HG03558 (cell line): Measurements from ENCODE around the gene USP13.
"Not testable (repeated sequence)": the region's sequence is repeated elsewhere in the genome, so short reads cannot be mapped to it uniquely, and the experiment has no call there.

Experiments used
- ATAC-seq: cut with Tn5 transposase; IDR thresholded peaks from one replicate; pipeline ENCODE4 v1.9.1; 2021; ENCODE audit warnings: moderate number of reproducible peaks; ENCODE audit not compliant: unreplicated experiment; ENCODE audit errors: extremely low read depth

The USP13 gene

GRCh38 chr3:179652447-179653095 is at the start of gene USP13:
TSS of gene USP13 (plus strand) at chr3:179653040. CDS start at chr3:179653226, 186 bp downstream.
- ATAC-seq, result peak; percentile 31

GRCh38 chr3:179603321-179603720 is 49.5 kb upstream of the USP13 start:
- no peak for ATAC-seq

DNA sequence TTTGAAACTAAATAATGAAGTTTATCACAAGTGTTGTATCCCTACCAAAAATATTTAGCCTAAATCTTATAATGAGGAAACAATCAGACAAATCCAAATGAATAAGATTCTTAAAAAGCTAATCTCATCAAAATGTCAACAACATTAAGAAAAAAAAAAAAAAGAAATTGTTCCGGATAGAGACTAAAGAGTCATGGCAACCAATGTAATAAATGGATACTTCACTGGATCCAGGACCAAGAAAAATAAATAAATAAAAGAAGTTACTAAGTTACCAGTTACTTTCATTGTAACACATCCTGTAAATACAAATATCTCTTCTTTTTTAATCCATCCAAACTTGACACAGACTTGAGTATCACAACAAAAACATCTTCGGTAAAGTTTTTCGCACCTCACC is 49.0 kb upstream of the USP13 start:
- no peak for ATAC-seq

DNA sequence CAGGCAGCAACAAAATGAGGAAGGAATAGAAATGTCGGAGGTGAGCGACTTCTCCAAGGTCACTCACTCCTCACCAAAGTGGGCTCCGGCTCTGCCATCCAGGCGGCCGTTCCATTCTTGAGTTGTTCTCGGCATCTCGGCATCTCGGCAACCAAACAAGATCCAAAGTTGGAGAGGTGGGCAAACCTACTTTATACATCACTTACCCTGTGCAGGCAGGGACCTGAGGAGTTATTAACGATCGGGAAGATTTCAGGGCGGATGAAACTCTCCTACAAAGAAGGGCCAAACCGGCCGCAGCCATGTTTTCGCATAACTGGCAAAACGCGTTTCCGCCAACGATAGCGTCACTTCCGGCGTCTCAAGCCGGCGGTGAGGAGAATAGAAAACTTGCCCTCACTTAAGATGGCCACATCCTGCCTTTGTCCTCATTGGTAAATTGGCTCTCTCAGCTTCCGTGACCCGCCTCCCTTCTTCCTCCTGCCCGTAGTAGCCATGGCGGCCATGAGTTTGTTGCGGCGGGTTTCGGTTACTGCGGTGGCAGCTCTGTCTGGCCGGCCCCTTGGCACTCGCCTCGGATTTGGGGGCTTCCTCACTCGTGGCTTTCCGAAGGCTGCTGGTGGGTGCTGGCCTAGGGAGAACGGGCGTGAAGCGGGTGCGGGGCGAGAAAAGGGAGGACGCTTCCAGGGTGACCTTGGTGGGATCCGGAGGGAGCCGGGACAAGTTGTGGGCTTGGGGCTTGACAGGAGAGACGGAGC is 48.3 kb upstream of the USP13 start, which contains the start of the genes MRPL47 and NDUFB5:
Gene MRPL47 (minus strand): TSS at position 318 of the 758 bp plus-strand sequence. CDS start 14 bp downstream, at position 304.
Gene NDUFB5 (plus strand): TSS at position 474 of the 758 bp plus-strand sequence. CDS start 22 bp downstream, at position 496.
- peak; percentile 95 for ATAC-seq

- no peak for ATAC-seq
These were observed 46.2 kb upstream of the USP13 start for GRCh38 chr3:179606534-179607085.

GRCh38 chr3:179608931-179609720 is 43.7 kb upstream of the USP13 start:
- peak; percentile 43 for ATAC-seq

DNA sequence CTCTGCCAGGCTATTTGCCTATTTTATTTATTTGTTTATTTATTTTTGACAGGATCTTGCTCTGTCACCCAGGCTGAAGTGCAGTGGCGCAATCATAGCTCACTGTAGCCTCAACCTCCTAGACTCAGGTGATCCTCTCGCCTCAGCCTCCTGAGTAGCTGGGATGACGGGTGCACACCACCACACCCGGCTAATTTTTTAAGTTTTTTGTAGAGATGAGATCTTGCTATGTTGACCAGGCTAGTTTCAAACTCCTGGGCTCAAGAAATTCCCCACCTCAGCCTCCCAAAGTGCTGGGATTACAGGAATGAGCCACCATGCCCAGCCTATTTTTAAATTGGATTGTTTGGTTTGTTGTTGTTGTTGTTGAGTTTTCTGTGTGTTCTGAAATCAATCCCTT is 42.8 kb upstream of the USP13 start:
- ATAC-seq, result no peak

DNA sequence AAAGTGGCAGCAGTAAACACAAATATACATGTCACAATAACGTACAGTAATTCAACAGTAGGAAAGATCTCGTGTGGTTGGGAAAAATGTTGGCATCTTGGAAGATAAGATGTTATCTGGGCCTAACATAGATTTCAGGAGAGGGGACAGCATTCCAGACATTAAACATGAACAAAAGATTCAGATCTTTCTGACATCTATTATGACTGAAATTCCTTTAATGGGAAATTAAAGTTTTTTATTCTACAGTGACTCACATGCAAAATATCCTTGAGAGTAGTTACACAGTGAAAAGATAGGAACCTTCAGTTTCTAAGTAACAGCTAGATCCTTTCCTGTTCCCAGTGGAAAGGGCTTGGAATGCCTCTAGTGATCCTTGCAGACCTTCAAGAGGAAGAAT is 39.0 kb upstream of the USP13 start:
- ATAC-seq, result no peak

GRCh38 chr3:179615458-179616173 is 37.2 kb upstream of the USP13 start:
- ATAC-seq, result no peak

- no peak for ATAC-seq
These were observed 30.8 kb upstream of the USP13 start for GRCh38 chr3:179622023-179622422.

GRCh38 chr3:179624451-179624850 is 28.4 kb upstream of the USP13 start:
- no peak for ATAC-seq

DNA sequence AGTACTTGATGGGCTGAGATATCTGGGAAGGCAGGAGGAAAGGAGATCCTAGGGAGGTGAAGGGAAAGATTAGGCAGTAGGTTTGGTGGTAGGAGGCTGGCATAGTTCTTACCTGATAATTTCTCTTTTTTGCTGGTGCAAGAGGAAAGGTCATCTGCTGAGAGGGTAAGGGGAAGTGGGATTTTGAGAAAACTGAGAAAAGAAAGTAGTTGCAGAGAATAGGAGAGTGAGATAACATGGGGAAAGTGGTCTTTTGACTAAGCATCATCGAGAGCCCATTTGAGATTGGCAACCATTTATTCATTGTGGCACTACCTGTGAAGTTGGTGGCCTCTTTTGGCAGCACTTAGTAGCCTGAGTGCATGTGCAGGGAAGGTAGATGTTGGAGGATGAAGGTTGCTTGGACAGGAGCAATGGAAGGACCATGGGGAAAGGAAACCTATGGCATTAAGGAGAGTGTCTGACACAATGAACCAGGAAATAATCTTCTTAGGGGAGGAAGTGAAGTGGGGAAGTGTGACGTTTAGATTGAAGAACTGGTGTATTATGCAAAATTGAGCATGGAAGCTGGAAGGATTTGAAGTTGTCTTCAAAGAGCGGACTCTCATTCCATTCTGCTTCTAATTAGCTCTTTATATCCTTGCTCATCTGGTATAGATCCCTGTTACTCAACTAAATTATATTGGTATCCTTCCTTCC is 21.9 kb upstream of the USP13 start:
- no peak for ATAC-seq

DNA sequence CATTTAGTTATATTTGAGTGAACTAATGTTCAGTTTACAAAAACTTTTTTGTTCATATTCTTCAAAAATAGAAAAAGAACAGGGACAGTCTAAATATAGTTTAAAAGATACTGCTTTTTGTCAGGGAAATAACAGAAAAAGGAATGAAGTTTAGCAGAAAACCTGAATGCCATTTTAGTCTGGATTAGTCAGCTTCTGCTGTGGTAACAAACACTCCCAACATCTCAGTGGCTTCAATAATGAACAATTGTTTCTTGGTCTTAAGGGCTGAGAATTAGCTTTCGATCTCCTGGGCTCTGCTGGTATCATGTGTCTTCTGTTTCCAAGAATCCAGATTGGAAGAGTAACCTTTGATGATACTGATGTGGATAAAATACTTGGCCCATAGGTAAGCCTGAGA is 12.4 kb upstream of the USP13 start:
- ATAC-seq, result no peak

DNA sequence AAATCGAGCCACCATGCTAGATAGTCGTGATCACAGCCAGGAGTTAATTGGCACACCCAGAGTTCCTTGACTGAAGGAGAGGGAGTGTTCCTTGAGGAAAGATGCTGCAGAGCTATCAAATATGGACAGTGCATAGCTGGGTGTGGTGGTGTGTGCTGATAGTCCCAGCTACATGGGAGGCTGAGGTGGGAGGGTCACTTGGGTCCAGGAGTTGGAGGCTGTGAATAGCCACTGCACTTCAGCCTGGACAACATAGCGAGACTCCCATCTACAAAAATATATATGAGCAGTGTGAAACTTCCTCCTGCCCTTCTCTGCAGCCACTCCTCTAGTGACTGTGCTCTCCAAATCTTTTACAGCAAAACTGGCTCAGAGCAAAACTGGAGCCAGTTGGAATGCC is 10.0 kb upstream of the USP13 start:
- no peak for ATAC-seq

DNA sequence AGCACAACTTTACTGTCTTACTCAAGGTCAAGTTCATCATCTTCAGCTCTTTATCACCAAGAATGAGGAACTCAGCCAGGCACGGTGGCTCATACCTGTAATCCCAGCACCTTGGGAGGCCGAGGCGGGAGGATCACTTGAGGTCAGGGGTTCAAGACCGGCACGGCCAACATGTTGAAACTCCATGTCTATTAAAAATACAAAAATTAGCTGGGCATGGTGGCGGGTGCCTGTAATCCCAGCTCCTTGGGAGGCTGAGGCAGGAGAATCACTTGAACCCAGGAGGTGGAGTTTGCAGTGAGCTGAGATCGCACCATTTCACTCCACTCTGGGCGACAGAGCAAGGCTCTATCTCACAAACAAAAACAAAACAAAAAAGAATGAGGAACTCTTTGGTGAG is 9.0 kb upstream of the USP13 start:
- ATAC-seq, result not testable (repeated sequence)

DNA sequence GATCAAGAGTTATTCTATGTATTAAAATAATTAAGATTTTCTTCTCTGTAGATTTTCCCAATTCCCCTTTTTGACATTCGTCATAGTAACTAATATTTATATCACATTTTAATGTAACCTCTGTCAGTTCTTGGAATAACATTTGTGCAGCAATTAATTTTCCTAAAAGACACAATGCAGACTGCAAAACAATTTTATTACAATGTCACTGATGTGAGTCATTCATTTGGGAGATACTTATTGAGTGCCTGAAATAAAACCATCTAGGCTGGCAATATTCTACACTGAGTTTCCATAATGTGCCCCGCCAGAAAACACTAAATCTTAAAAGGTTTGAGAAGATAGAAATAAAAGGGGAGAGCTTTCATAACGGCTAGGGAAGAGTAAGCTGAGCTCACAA is 6.7 kb upstream of the USP13 start:
- ATAC-seq, result no peak

GRCh38 chr3:179651687-179652446 is 973 bp upstream of the USP13 start:
- no peak for ATAC-seq

GRCh38 chr3:179653096-179653797 is 407 bp downstream of the USP13 start:
- ATAC-seq, result peak; percentile 43
